H1 (cell line): ENCODE measurements around the gene RER1. TPM values are rescaled to one million over a fixed set of nuclear protein-coding genes. Genes with fewer than 3 reads are reported as not detected.

Source experiments
- CTCF ChIA-PET: fragments of 300-600 bp; sonication (Branson Sonifier 250); formaldehyde crosslinking; loops from one replicate; lab custom pipeline; 2021; ENCODE audit not compliant: partially characterized antibody; lab: Charles Lee
- POLR2A ChIA-PET: fragments of 300-600 bp; sonication (Branson Sonifier 250); formaldehyde crosslinking; loops from one replicate; lab custom pipeline; 2021; ENCODE audit warnings: inconsistent platforms; ENCODE audit not compliant: partially characterized antibody; lab: Charles Lee
- DNase-seq, 2 experiments: peaks; one replicate each; pipeline versions ENCODE4 v3.0.0 to v3.0.0-alpha.2; 2010 to 2022; ENCODE audit warnings: low spot score in 2 of 2, low read depth in 1 of 2, mixed read lengths in 1 of 2
- FAIRE-seq: peaks from 2 replicates; lab custom pipeline; 2011; peaks lifted over from hg19 to GRCh38; lab: Jason Lieb, UNC
- H2AFZ ChIP-seq: 2 replicates; pipeline ENCODE4 v1.8.1; 2012; ENCODE audit warnings: low read length, inconsistent platforms
- H2AK5ac ChIP-seq: 2 replicates; pipeline ENCODE4 v1.6.1; 2013; ENCODE audit warnings: low read depth, low read length
- H2BK120ac ChIP-seq: replicated peaks from 2 replicates; pipeline ENCODE3; 2013; ENCODE audit warnings: low read depth, low read length, inconsistent platforms
- H2BK12ac ChIP-seq: 2 replicates; pipeline ENCODE4 v1.6.1; 2013; ENCODE audit warnings: low read depth, low read length
- H2BK15ac ChIP-seq: 2 replicates; pipeline ENCODE4 v1.6.1; 2013; ENCODE audit warnings: low read length
- H2BK20ac ChIP-seq: 2 replicates; pipeline ENCODE4 v1.6.1; 2013; ENCODE audit warnings: low read length
- H2BK5ac ChIP-seq: 2 replicates; pipeline ENCODE4 v1.6.1; 2013; ENCODE audit warnings: low read depth, low read length
- H3K14ac ChIP-seq: 2 replicates; pipeline ENCODE4 v1.6.1; 2013; ENCODE audit warnings: inconsistent platforms; ENCODE audit not compliant: insufficient read length
- H3K18ac ChIP-seq: 2 replicates; pipeline ENCODE4 v1.6.1; 2013; ENCODE audit warnings: low read length; ENCODE audit errors: extremely low read depth
- H3K23ac ChIP-seq: 2 replicates; pipeline ENCODE4 v1.6.1; 2013; ENCODE audit warnings: inconsistent platforms; ENCODE audit not compliant: insufficient read length
- H3K23me2 ChIP-seq: 2 replicates; pipeline ENCODE4 v1.6.1; 2013; ENCODE audit warnings: low read depth, low read length
- H3K27ac ChIP-seq: 2 replicates; pipeline ENCODE4 v1.6.1; 2011; ENCODE audit warnings: low read depth, low read length, inconsistent platforms
- H3K27me3 ChIP-seq, 4 experiments: replicated peaks in 1 of 4; 1 replicate in 1 of 4; 2 replicates in 3 of 4; pipeline versions ENCODE4 v1.6.1 to v1.8.1; 2011 to 2013; ENCODE audit warnings: low read length in 3 of 4, mild to moderate bottlenecking in 3 of 4, inconsistent platforms in 2 of 4, mixed read lengths in 2 of 4, moderate library complexity in 1 of 4; ENCODE audit not compliant: control insufficient read depth in 3 of 4, insufficient read depth in 3 of 4; ENCODE audit errors: extremely low read depth in 1 of 4
- H3K36me3 ChIP-seq, 4 experiments: 2 replicates each; pipeline versions ENCODE4 v1.6.1 to v1.8.1; 2011 to 2013; ENCODE audit warnings: mild to moderate bottlenecking in 4 of 4, low read length in 3 of 4, moderate library complexity in 2 of 4, control low read depth in 1 of 4, inconsistent platforms in 1 of 4; ENCODE audit not compliant: insufficient read depth in 4 of 4, control insufficient read depth in 2 of 4
- H3K4ac ChIP-seq: replicated peaks from 2 replicates; pipeline ENCODE3; 2013; ENCODE audit warnings: low read length, low read depth, mixed read lengths, inconsistent platforms; ENCODE audit not compliant: insufficient read length
- H3K4me1 ChIP-seq, 4 experiments: replicated peaks in 1 of 4; 1 replicate in 1 of 4; 2 replicates in 3 of 4; pipeline versions ENCODE4 v1.6.1 to v1.8.1; 2011 to 2013; ENCODE audit warnings: low read length in 3 of 4, inconsistent platforms in 2 of 4, mixed read lengths in 1 of 4; ENCODE audit not compliant: insufficient read depth in 4 of 4, control insufficient read depth in 3 of 4
- H3K4me2 ChIP-seq, 2 experiments: 2 replicates each; pipeline versions ENCODE4 v1.6.1 to v1.8.1; 2011 to 2013; ENCODE audit warnings: low read depth in 2 of 2, low read length in 2 of 2, control low read depth in 1 of 2, inconsistent platforms in 1 of 2, mild to moderate bottlenecking in 1 of 2; ENCODE audit not compliant: insufficient read depth in 1 of 2
- H3K4me3 ChIP-seq, 4 experiments: fragments of 200-600, 300-600 bp in 1 of 4; sonication (generic), shearing (Covaris generic), sonication (Bioruptor Twin) in 1 of 4; 2 replicates each; pipeline versions ENCODE4 v1.5.1 to v1.8.1; 2011 to 2016; ENCODE audit warnings: low read length in 4 of 4, low read depth in 3 of 4, control low read depth in 2 of 4, inconsistent platforms in 2 of 4, mild to moderate bottlenecking in 2 of 4, mixed read lengths in 1 of 4, moderate library complexity in 1 of 4; ENCODE audit not compliant: insufficient read depth in 2 of 4; ENCODE audit errors: extremely low read depth in 1 of 4
- H3K56ac ChIP-seq: replicated peaks from 2 replicates; pipeline ENCODE3; 2013; ENCODE audit warnings: low read depth, mild to moderate bottlenecking, mixed read lengths, low read length, inconsistent platforms; ENCODE audit not compliant: insufficient read length
- H3K79me1 ChIP-seq: 2 replicates; pipeline ENCODE4 v1.6.1; 2013; ENCODE audit warnings: low read depth, low read length, control low read depth
- H3K79me2 ChIP-seq, 2 experiments: 2 replicates each; pipeline versions ENCODE4 v1.6.1 to v1.8.1; 2012 to 2013; ENCODE audit warnings: low read length in 2 of 2, mild to moderate bottlenecking in 2 of 2, inconsistent platforms in 1 of 2; ENCODE audit not compliant: insufficient read depth in 2 of 2, control insufficient read depth in 1 of 2
- H3K9ac ChIP-seq, 4 experiments: replicated peaks in 1 of 4; 1 replicate in 1 of 4; 2 replicates in 3 of 4; pipeline versions ENCODE4 v1.6.1 to v1.8.1; 2011 to 2013; ENCODE audit warnings: low read depth in 3 of 4, low read length in 3 of 4, control low read depth in 2 of 4, mild to moderate bottlenecking in 2 of 4, moderate library complexity in 2 of 4, inconsistent platforms in 1 of 4; ENCODE audit errors: extremely low read depth in 1 of 4
- H3K9me3 ChIP-seq, 2 experiments: 2 replicates each; pipeline versions ENCODE4 v1.6.1 to v1.8.1; 2012 to 2013; ENCODE audit warnings: mild to moderate bottlenecking in 2 of 2, moderate library complexity in 2 of 2, control low read depth in 1 of 2, inconsistent platforms in 1 of 2, low read depth in 1 of 2, low read length in 1 of 2, mixed read lengths in 1 of 2; ENCODE audit not compliant: insufficient read depth in 2 of 2
- H4K20me1 ChIP-seq, 2 experiments: replicated peaks in 1 of 2; 2 replicates each; pipeline versions ENCODE3 to v1.8.1; 2011 to 2013; ENCODE audit warnings: inconsistent platforms in 2 of 2, low read length in 2 of 2, mild to moderate bottlenecking in 1 of 2; ENCODE audit not compliant: insufficient read depth in 2 of 2, control insufficient read depth in 1 of 2
- H4K5ac ChIP-seq: 2 replicates; pipeline ENCODE4 v1.6.1; 2013; ENCODE audit warnings: low read length, low read depth, mixed read lengths, inconsistent platforms; ENCODE audit not compliant: insufficient read length
- H4K8ac ChIP-seq: 2 replicates; pipeline ENCODE4 v1.8.0; 2013; ENCODE audit warnings: mild to moderate bottlenecking, moderate library complexity, low read length, inconsistent platforms; ENCODE audit not compliant: insufficient read depth; ENCODE audit errors: extremely low read depth
- H4K91ac ChIP-seq: replicated peaks from 2 replicates; pipeline ENCODE3; 2013; ENCODE audit warnings: low read length, mixed read lengths, inconsistent platforms; ENCODE audit not compliant: insufficient read length
- BCL11A ChIP-seq, 2 experiments: IDR thresholded peaks; one replicate each; pipeline ENCODE4 v1.6.1; 2011; ENCODE audit warnings: low read depth in 2 of 2, low read length in 2 of 2, mild to moderate bottlenecking in 2 of 2
- CTCF ChIP-seq, 3 experiments: IDR thresholded peaks; 1 replicate in 2 of 3; 2 replicates in 1 of 3; pipeline versions ENCODE4 v1.5.1 to v1.6.1; 2011; ENCODE audit warnings: low read length in 3 of 3, mild to moderate bottlenecking in 3 of 3, inconsistent platforms in 2 of 3, low read depth in 1 of 3, moderate library complexity in 1 of 3; ENCODE audit not compliant: insufficient read depth in 1 of 3; ENCODE audit errors: control extremely low read depth in 1 of 3
- EGR1 ChIP-seq: IDR thresholded peaks from 2 replicates; pipeline ENCODE4 v1.6.1; 2011; ENCODE audit warnings: low read depth, low read length, borderline replicate concordance
- HDAC6 ChIP-seq: IDR thresholded peaks from one replicate; pipeline ENCODE4 v1.7.1; 2012; ENCODE audit warnings: low read depth, mild to moderate bottlenecking, inconsistent platforms, low read length, moderate library complexity
- JUND ChIP-seq: IDR thresholded peaks from 2 replicates; pipeline ENCODE4 v1.6.1; 2011; ENCODE audit warnings: mild to moderate bottlenecking, improper control_type of control experiment, low read length
- MAX ChIP-seq: IDR thresholded peaks from 2 replicates; pipeline ENCODE4 v1.6.1; 2012; ENCODE audit warnings: inconsistent platforms
- POLR2AphosphoS5 ChIP-seq: IDR thresholded peaks from 2 replicates; pipeline ENCODE4 v1.6.1; 2011; ENCODE audit warnings: low read depth, low read length
- POU5F1 ChIP-seq: IDR thresholded peaks from 2 replicates; pipeline ENCODE4 v1.6.1; 2011; ENCODE audit warnings: low read depth, mild to moderate bottlenecking, low read length, moderate library complexity
- SP1 ChIP-seq: IDR thresholded peaks from 2 replicates; pipeline ENCODE4 v1.6.1; 2011; ENCODE audit warnings: low read depth, low read length
- USF2 ChIP-seq: IDR thresholded peaks from 2 replicates; pipeline ENCODE4 v1.6.1; 2011; ENCODE audit warnings: low read length, improper control_type of control experiment
- WGBS, 2 experiments: shearing (Covaris generic) in 1 of 2; methylation state at CpG; one replicate each; pipeline versions ENCODE4 v1.1.6 to v1.1.7; 2013 to 2015; ENCODE audit warnings: low lambda C conversion rate in 2 of 2, mixed read lengths in 2 of 2, inconsistent platforms in 1 of 2, low coverage in 1 of 2, missing lambda C conversion rate in 1 of 2; ENCODE audit not compliant: insufficient replicate concordance in 2 of 2, insufficient coverage in 1 of 2, insufficient read length in 1 of 2; ENCODE audit errors: extremely low coverage in 1 of 2, missing lambda C conversion rate in 1 of 2; 5-methylcytosine and 5-hydroxymethylcytosine counted together
- polyA plus RNA-seq, 7 experiments: library from polyadenylated mRNA; depleted of rRNA in 3 of 7; stranded (reverse) in 5 of 7; unstranded in 2 of 7; fragments of >200 nt in 5 of 7; fragments of 200-250 nt in 2 of 7; gene quantifications; 1 replicate in 5 of 7; 2 replicates in 1 of 7; 4 replicates in 1 of 7; pipeline versions ENCODE4 v1.2.1 to v1.2.3, GENCODE V29; 2011 to 2013; ENCODE audit warnings: missing spikeins in 2 of 7, mixed read lengths in 2 of 7
- total RNA-seq: library from RNA; stranded (reverse); fragmentation: NEBNext Ultra II Directional; extraction: Animal tissue kit (Norgen Biotek cat#: 25700); gene quantifications from 2 replicates; pipeline ENCODE4 v1.2.1, GENCODE V29; 2021

Gene RER1
- total and polyA plus RNA-seq, 2 of the 8 experiments (the other 6 are each of a cell fraction or from before 2014, with no cell fraction given): 102 to 134 TPM

- Histone ChIP-seq H4K91ac (no peak overlapping the region), H2BK12ac (no peak overlapping the region), H2BK120ac (no peak overlapping the region), H3K36me3 (peaks cover 17 to 34% (median 27%) of the 10 kb centered on the region in 4 experiments; a peak in 7 of 8 replicates), H3K56ac (no peak overlapping the region), H3K79me2 (peaks cover 0 to 6% of the 10 kb centered on the region in 2 experiments; a peak in 1 of 4 replicates), H3K4ac (no peak overlapping the region), H3K27ac (no peak overlapping the region), H3K4me3 (no peak overlapping the region), H2AK5ac (no peak overlapping the region), H3K27me3 (no peaks in the 10 kb centered on the region), H2AFZ (no peak overlapping the region), H3K9ac (no peak overlapping the region), H3K79me1 (no peaks in the 10 kb centered on the region), H3K23me2 (peaks cover 11% of the 10 kb centered on the region), H3K14ac (no peak overlapping the region), H3K4me1 (peaks cover 0 to 6% (median 3%) of the 10 kb centered on the region in 4 experiments; a peak in 3 of 7 replicates), H3K9me3 (no peaks in the 10 kb centered on the region), H4K5ac (no peak overlapping the region), H2BK20ac (no peak overlapping the region), H2BK5ac (no peak overlapping the region), H4K20me1 (peaks cover 4 to 13% of the 10 kb centered on the region in 2 experiments), H4K8ac (no peak overlapping the region), H3K23ac (no peak overlapping the region), H2BK15ac (no peak overlapping the region), H3K4me2 (no peak overlapping the region), H3K18ac (no peak overlapping the region)
- CTCF ChIA-PET: interaction anchor here (2.4 kb wide), 1 partner anchor 139 kb away, joined by 10 read pairs; no protein-coding TSS in a partner anchor
- POLR2A ChIA-PET: interaction anchor here (1.1 to 4.4 kb wide), 3 partner anchors 11 to 24 kb away, joined by 3 to 29 read pairs (median 4); no protein-coding TSS in a partner anchor
- FAIRE-seq: no peak
- no peak for DNase-seq
- 95% methylated on average over 17 of the region's 24 CpGs; no CpG with 5 or more reads in 1 of the 2 experiments for WGBS, 2 experiments
- TF ChIP-seq HDAC6 (no peak), EGR1 (no peak), BCL11A (IDR thresholded peaks at IDR 0.05; ENCODE audit: low read depth in 2 of 2, low read length in 2 of 2) (no peak), POU5F1 (no peak), POLR2AphosphoS5 (no peak; the same call in 1 of the 2 replicates), USF2 (no peak), SP1 (no peak), MAX (no peak), CTCF (IDR thresholded peaks at IDR 0.05; ENCODE audit: control extremely low read depth in 1 of 3, insufficient read depth in 1 of 3, low read depth in 1 of 3, low read length in 3 of 3) (no peak), JUND (no peak)
Observed at GRCh38 chr1:2408456-2408855, 16.8 kb downstream of the RER1 start.
